HG03342 (cell line): ENCODE results near the gene NUDT19.
"Not testable (repeated sequence)": the region's sequence is repeated elsewhere in the genome, so short reads cannot be mapped to it uniquely, and the experiment has no call there.

Source experiments
- ATAC-seq: cut with Tn5 transposase; IDR thresholded peaks from one replicate; pipeline ENCODE4 v1.9.1; 2021; ENCODE audit warnings: mild to moderate bottlenecking, moderate library complexity; ENCODE audit not compliant: unreplicated experiment

Gene NUDT19

GRCh38 chr19:32674931-32675719 is 16.5 kb upstream of the NUDT19 start, which contains the start of gene ANKRD27:
TSS of gene ANKRD27 (minus strand) at chr19:32675180. CDS start at chr19:32659015, 16,165 bp downstream.
- peak; percentile 96 for ATAC-seq

- ATAC-seq = no peak
Measured at GRCh38 chr19:32675720-32676185, 15.9 kb upstream of the NUDT19 start, which contains the start of gene RGS9BP. TSS of gene RGS9BP (plus strand) at chr19:32675848. CDS start at chr19:32676264, 416 bp downstream.

- no peak for ATAC-seq
Measured at GRCh38 chr19:32676186-32676894, 15.3 kb upstream of the NUDT19 start.

- no peak for ATAC-seq
Measured at GRCh38 chr19:32676895-32677359, 14.7 kb upstream of the NUDT19 start.

- ATAC-seq = no peak
Measured at GRCh38 chr19:32677657-32678056, 14.0 kb upstream of the NUDT19 start.

GRCh38 chr19:32680986-32681385 is 10.6 kb upstream of the NUDT19 start:
- ATAC-seq = no peak

GRCh38 chr19:32682317-32682716 is 9.3 kb upstream of the NUDT19 start:
- ATAC-seq = no peak

GRCh38 chr19:32686847-32687475 is 4.7 kb upstream of the NUDT19 start:
- ATAC-seq = no peak

- ATAC-seq = no peak
Measured at GRCh38 chr19:32687681-32688080, 3.9 kb upstream of the NUDT19 start.

- ATAC-seq = no peak
Measured at GRCh38 chr19:32688311-32688710, 3.3 kb upstream of the NUDT19 start.

GRCh38 chr19:32691952-32692726 is 518 bp downstream of the NUDT19 start:
- ATAC-seq = peak; percentile 60

GRCh38 chr19:32692727-32693061 is 1.1 kb downstream of the NUDT19 start:
- ATAC-seq = no peak

- ATAC-seq = not testable (repeated sequence)
Measured at GRCh38 chr19:32693151-32694108, 1.8 kb downstream of the NUDT19 start.

- not testable (repeated sequence) for ATAC-seq
Measured at GRCh38 chr19:32694316-32694715, 2.7 kb downstream of the NUDT19 start.

GRCh38 chr19:32694851-32695250 is 3.2 kb downstream of the NUDT19 start:
- not testable (repeated sequence) for ATAC-seq

GRCh38 chr19:32695506-32695905 is 3.9 kb downstream of the NUDT19 start:
- ATAC-seq = not testable (repeated sequence)

GRCh38 chr19:32696771-32697170 is 5.2 kb downstream of the NUDT19 start:
- not testable (repeated sequence) for ATAC-seq

- ATAC-seq = not testable (repeated sequence)
Measured at GRCh38 chr19:32700129-32700528, 8.5 kb downstream of the NUDT19 start.

GRCh38 chr19:32702010-32702409 is 10.4 kb downstream of the NUDT19 start:
- ATAC-seq = no peak
